HepG2 (cell line): ENCODE results near the gene SKP1. TPM values are rescaled to one million over a fixed set of nuclear protein-coding genes. Genes with fewer than 3 reads are reported as not detected.

Source experiments
- ATAC-seq: fragments of 200-7000 bp; cut with Tn5 transposase; 3 replicates; pipeline ENCODE4 v1.9.1; 2020; ENCODE audit warnings: mild to moderate bottlenecking, moderate library complexity
- BruUV-seq: library from RNA; stranded (reverse); fragments of 400-500 nt; replicated peaks from 2 replicates; lab custom pipeline; 2021; lab: Mats Ljungman, UMichigan
- CTCF ChIA-PET: fragments of 300-600 bp; formaldehyde crosslinking; extraction: SDS; loops from one replicate; lab custom pipeline; 2021; ENCODE audit warnings: low total read pairs, inconsistent platforms, low intra/inter-chr PET ratio; lab: Yijun Ruan, JAX
- POLR2A ChIA-PET: fragments of 350-600 bp; sonication (Branson Sonifier 250); formaldehyde crosslinking; loops from one replicate; lab custom pipeline; 2020; ENCODE audit warnings: antibody characterized with exemption, inconsistent platforms; lab: Yijun Ruan, JAX
- DNase-seq: peaks from one replicate; pipeline ENCODE4 v3.0.0-alpha.2; 2015; ENCODE audit warnings: low spot score
- FAIRE-seq: peaks from 3 replicates; lab custom pipeline; 2011; peaks lifted over from hg19 to GRCh38; lab: Jason Lieb, UNC
- H2AFZ ChIP-seq: one replicate; pipeline ENCODE4 v1.6.1; 2011; ENCODE audit warnings: low read length, inconsistent platforms
- H3K27ac ChIP-seq: fragments of 300-600 bp; 3 replicates; pipeline ENCODE4 v1.8.0; 2011; ENCODE audit warnings: mixed run types, mild to moderate bottlenecking, mixed read lengths, low read length, inconsistent platforms; ENCODE audit not compliant: insufficient read depth; ENCODE audit errors: extremely low read length
- H3K27me3 ChIP-seq, 2 experiments: fragments of 200-600 bp in 1 of 2; 2 replicates in 1 of 2; 3 replicates in 1 of 2; pipeline versions ENCODE4 v1.6.0 to v1.8.0; 2011; ENCODE audit warnings: low read length in 2 of 2, mild to moderate bottlenecking in 2 of 2, moderate library complexity in 2 of 2, inconsistent platforms in 1 of 2; ENCODE audit not compliant: insufficient read depth in 2 of 2, control insufficient read depth in 1 of 2
- H3K36me3 ChIP-seq, 2 experiments: fragments of 200-600 bp in 1 of 2; replicated peaks in 1 of 2; 2 replicates in 1 of 2; 3 replicates in 1 of 2; pipeline versions ENCODE4 v1.5.1 to v1.8.0; 2011; ENCODE audit warnings: low read length in 2 of 2, inconsistent platforms in 1 of 2; ENCODE audit not compliant: insufficient read depth in 2 of 2, control insufficient read depth in 1 of 2
- H3K4me1 ChIP-seq: 2 replicates; pipeline ENCODE4 v1.5.1; 2012; ENCODE audit warnings: low read length, inconsistent platforms; ENCODE audit not compliant: insufficient read depth
- H3K4me2 ChIP-seq: 2 replicates; pipeline ENCODE4 v1.6.0; 2011; ENCODE audit warnings: low read depth, low read length, inconsistent platforms
- H3K4me3 ChIP-seq, 3 experiments: fragments of 200-600 bp in 1 of 3; sonication (generic), shearing (Covaris generic) in 1 of 3; replicated peaks in 1 of 3; 2 replicates each; pipeline ENCODE4 v1.5.1; 2011 to 2016; ENCODE audit warnings: low read length in 3 of 3, inconsistent platforms in 2 of 3, low read depth in 2 of 3, mild to moderate bottlenecking in 2 of 3, control low read depth in 1 of 3, mixed read lengths in 1 of 3; ENCODE audit not compliant: insufficient read depth in 1 of 3
- H3K79me2 ChIP-seq: one replicate; pipeline ENCODE4 v1.6.1; 2011; ENCODE audit warnings: low read length, inconsistent platforms; ENCODE audit not compliant: insufficient read depth
- H3K9ac ChIP-seq: 2 replicates; pipeline ENCODE4 v1.6.0; 2011; ENCODE audit warnings: mild to moderate bottlenecking, low read depth, low read length, inconsistent platforms; ENCODE audit not compliant: insufficient read depth
- H3K9me3 ChIP-seq: 2 replicates; pipeline ENCODE4 v1.5.1; 2012; ENCODE audit warnings: mild to moderate bottlenecking, low read length
- H4K20me1 ChIP-seq: 2 replicates; pipeline ENCODE4 v1.6.0; 2011; ENCODE audit warnings: inconsistent platforms, mild to moderate bottlenecking, low read length, moderate library complexity; ENCODE audit not compliant: insufficient read depth
- ASH2L ChIP-seq: fragments of 300-600, 200-600 bp; sonication (generic); IDR thresholded peaks from 2 replicates; pipeline ENCODE4 v1.7.0; 2017; ENCODE audit warnings: low read depth, mild to moderate bottlenecking, moderate library complexity, mixed read lengths, low read length; ENCODE audit not compliant: insufficient read length
- BORCS8-MEF2B ChIP-seq: sonication (generic); formaldehyde crosslinking; IDR thresholded peaks from 2 replicates; pipeline ENCODE4 v1.8.0; 2022; ENCODE audit warnings: mild to moderate bottlenecking, missing genetic modification reagents
- HNF1B ChIP-seq: sonication (generic); formaldehyde crosslinking; IDR thresholded peaks from 2 replicates; pipeline ENCODE4 v1.5.1; 2020; ENCODE audit warnings: mild to moderate bottlenecking, moderate library complexity, missing genetic modification reagents
- ISL2 ChIP-seq: sonication (generic); formaldehyde crosslinking; IDR thresholded peaks from 2 replicates; pipeline ENCODE4 v1.5.0; 2020; ENCODE audit warnings: missing genetic modification reagents
- JUNB ChIP-seq: sonication (generic); formaldehyde crosslinking; IDR thresholded peaks from 2 replicates; pipeline ENCODE4 v1.8.0; 2022; ENCODE audit warnings: missing genetic modification reagents, mild to moderate bottlenecking, borderline replicate concordance
- KDM2A ChIP-seq: sonication (generic); formaldehyde crosslinking; IDR thresholded peaks from 2 replicates; pipeline ENCODE4 v1.4.0; 2020; ENCODE audit warnings: low read depth, missing genetic modification reagents, borderline replicate concordance
- MLX ChIP-seq: IDR thresholded peaks from 2 replicates; pipeline ENCODE4 v1.6.1; 2016
- NFE2 ChIP-seq: sonication (generic); formaldehyde crosslinking; IDR thresholded peaks from 2 replicates; pipeline ENCODE4 v1.4.0; 2020; ENCODE audit warnings: missing genetic modification reagents
- RARA ChIP-seq: IDR thresholded peaks from 2 replicates; pipeline ENCODE4 v1.6.1; 2016; ENCODE audit warnings: missing genetic modification reagents, missing compliant biosample characterization
- RFX3 ChIP-seq: IDR thresholded peaks from 2 replicates; pipeline ENCODE4 v1.6.1; 2016; ENCODE audit warnings: missing biosample characterization, missing genetic modification reagents
- SUZ12 ChIP-seq: fragments of 150-350 bp; IDR thresholded peaks from 2 replicates; pipeline ENCODE4 v1.6.1; 2014; ENCODE audit warnings: low read depth, low read length
- TBP ChIP-seq: sonication (generic); formaldehyde crosslinking; IDR thresholded peaks from 2 replicates; pipeline ENCODE4 v1.5.0; 2020; ENCODE audit warnings: missing genetic modification reagents
- ZNF160 ChIP-seq: sonication (generic); formaldehyde crosslinking; IDR thresholded peaks from 2 replicates; pipeline ENCODE4 v1.8.0; 2022; ENCODE audit warnings: mild to moderate bottlenecking, inconsistent platforms, missing genetic modification reagents
- ZNF253 ChIP-seq: sonication (generic); formaldehyde crosslinking; IDR thresholded peaks from 2 replicates; pipeline ENCODE4 v1.8.0; 2022; ENCODE audit warnings: mild to moderate bottlenecking, missing genetic modification reagents, borderline replicate concordance
- ZNF383 ChIP-seq: sonication (generic); formaldehyde crosslinking; IDR thresholded peaks from 2 replicates; pipeline ENCODE4 v1.4.0; 2020; ENCODE audit warnings: missing genetic modification reagents, mild to moderate bottlenecking, borderline replicate concordance
- ZNF576 ChIP-seq: sonication (generic); formaldehyde crosslinking; IDR thresholded peaks from 2 replicates; pipeline ENCODE4 v1.4.0; 2020; ENCODE audit warnings: mild to moderate bottlenecking, missing genetic modification reagents
- ZNF841 ChIP-seq: sonication (generic); formaldehyde crosslinking; IDR thresholded peaks from 2 replicates; pipeline ENCODE4 v1.8.1; 2023; ENCODE audit warnings: missing genetic modification reagents, borderline replicate concordance
- WGBS: methylation state at CpG from one replicate; pipeline ENCODE4 v1.1.6; 2017; ENCODE audit warnings: low lambda C conversion rate; 5-methylcytosine and 5-hydroxymethylcytosine counted together
- in situ Hi-C: cut with HindIII; loops from 2 replicates; pipeline ENCODE4 v1.10.0; 2017; ENCODE audit warnings: low pct_unique_long_range_greater_than_20kb; ENCODE audit not compliant: extremely low pct_ligation_motif_present
- intact Hi-C: fragments of 100-400 bp; cut with micrococcal nuclease; formaldehyde crosslinking; loops from one replicate; pipeline ENCODE4 v1.10.0; 2022; ENCODE audit not compliant: unreplicated experiment
- polyA plus RNA-seq, 8 experiments: library from polyadenylated mRNA; depleted of rRNA in 3 of 8; stranded (reverse) in 7 of 8; unstranded in 1 of 8; fragments of >200 nt; fragmentation: Illumina TruSeq in 4 of 8; extraction: Trizol in 4 of 8; gene quantifications; 2 replicates each; pipeline versions ENCODE4 v1.2.1 to v1.2.3, GENCODE V29; 2011 to 2016; ENCODE audit warnings: low read depth in 4 of 8, missing spikeins in 1 of 8, mixed read lengths in 1 of 8; ENCODE audit not compliant: insufficient read depth in 1 of 8
- total RNA-seq, 5 experiments: library from RNA; depleted of rRNA; stranded (reverse); fragments of >200 nt; fragmentation: Illumina TruSeq; extraction: Trizol; gene quantifications; 2 replicates each; pipeline ENCODE4 v1.2.3, GENCODE V29; 2016; ENCODE audit warnings: low read depth in 1 of 5
- TF ChIP-seq, protein P1 (sequence below): sonication (generic); formaldehyde crosslinking; IDR thresholded peaks from 2 replicates; pipeline ENCODE4 v1.5.0; 2020; ENCODE audit warnings: mild to moderate bottlenecking, missing genetic modification reagents

The SKP1 gene
- total and polyA plus RNA-seq, 2 of the 13 experiments (the other 11 are each of a cell fraction or from before 2014, with no cell fraction given), result 134 to 340 TPM

GRCh38 chr5:134171972-134172371 lies 4.8 kb downstream of the SKP1 start:
- Histone ChIP-seq H3K27me3 (no peaks in the 10 kb centered on the region), H3K9ac (no peak overlapping the region), H3K79me2 (peaks cover 80% of the 10 kb centered on the region), H2AFZ (no peak overlapping the region), H3K4me2 (no peak overlapping the region), H3K9me3 (no peaks in the 10 kb centered on the region), H3K4me1 (peaks cover 19% of the 10 kb centered on the region), H3K27ac (no peak overlapping the region), H4K20me1 (peaks cover 32% of the 10 kb centered on the region), H3K4me3 (no peak overlapping the region), H3K36me3 (peaks cover 13 to 59% of the 10 kb centered on the region in 2 experiments)
- POLR2A ChIA-PET, result interaction anchor here (0.6 kb wide), 1 partner anchor 23 kb away, joined by 3 read pairs; no protein-coding TSS in a partner anchor
- DNase-seq (no peak), FAIRE-seq (no peak), ATAC-seq (no peak)
- intact Hi-C loops, result no loop called here
- BruUV-seq, result no TSS peak
- WGBS, result 98% methylated on average over 4 of the region's 4 CpGs
- in situ Hi-C loops, result no loop called here
- CTCF ChIA-PET, result no interaction called here
- TF ChIP-seq ZNF160 (CRISPR knock-in tag) (no peak), ASH2L (no peak), HNF1B (CRISPR knock-in tag) (no peak), KDM2A (CRISPR knock-in tag) (no peak), SUZ12 (no peak), JUNB (no peak), ISL2 (CRISPR knock-in tag) (no peak), ZNF383 (CRISPR knock-in tag) (no peak), TBP (CRISPR knock-in tag) (no peak), RFX3 (no peak), BORCS8-MEF2B (CRISPR knock-in tag) (no peak), NFE2 (no peak), RARA (CRISPR knock-in tag) (no peak), ZNF576 (CRISPR knock-in tag) (no peak), ZNF841 (no peak), MLX (CRISPR knock-in tag) (no peak), ZNF253 (CRISPR knock-in tag) (no peak)
- TF ChIP-seq, protein P1, sequence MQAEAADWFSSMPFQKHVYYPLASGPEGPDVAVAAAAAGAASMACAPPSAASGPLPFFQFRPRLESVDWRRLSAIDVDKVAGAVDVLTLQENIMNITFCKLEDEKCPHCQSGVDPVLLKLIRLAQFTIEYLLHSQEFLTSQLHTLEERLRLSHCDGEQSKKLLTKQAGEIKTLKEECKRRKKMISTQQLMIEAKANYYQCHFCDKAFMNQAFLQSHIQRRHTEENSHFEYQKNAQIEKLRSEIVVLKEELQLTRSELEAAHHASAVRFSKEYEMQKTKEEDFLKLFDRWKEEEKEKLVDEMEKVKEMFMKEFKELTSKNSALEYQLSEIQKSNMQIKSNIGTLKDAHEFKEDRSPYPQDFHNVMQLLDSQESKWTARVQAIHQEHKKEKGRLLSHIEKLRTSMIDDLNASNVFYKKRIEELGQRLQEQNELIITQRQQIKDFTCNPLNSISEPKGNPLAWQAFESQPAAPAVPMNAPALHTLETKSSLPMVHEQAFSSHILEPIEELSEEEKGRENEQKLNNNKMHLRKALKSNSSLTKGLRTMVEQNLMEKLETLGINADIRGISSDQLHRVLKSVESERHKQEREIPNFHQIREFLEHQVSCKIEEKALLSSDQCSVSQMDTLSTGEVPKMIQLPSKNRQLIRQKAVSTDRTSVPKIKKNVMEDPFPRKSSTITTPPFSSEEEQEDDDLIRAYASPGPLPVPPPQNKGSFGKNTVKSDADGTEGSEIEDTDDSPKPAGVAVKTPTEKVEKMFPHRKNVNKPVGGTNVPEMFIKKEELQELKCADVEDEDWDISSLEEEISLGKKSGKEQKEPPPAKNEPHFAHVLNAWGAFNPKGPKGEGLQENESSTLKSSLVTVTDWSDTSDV (CRISPR knock-in tag), result no peak
